Measurements from ENCODE around the gene FLRT2.

Gene FLRT2

DNA sequence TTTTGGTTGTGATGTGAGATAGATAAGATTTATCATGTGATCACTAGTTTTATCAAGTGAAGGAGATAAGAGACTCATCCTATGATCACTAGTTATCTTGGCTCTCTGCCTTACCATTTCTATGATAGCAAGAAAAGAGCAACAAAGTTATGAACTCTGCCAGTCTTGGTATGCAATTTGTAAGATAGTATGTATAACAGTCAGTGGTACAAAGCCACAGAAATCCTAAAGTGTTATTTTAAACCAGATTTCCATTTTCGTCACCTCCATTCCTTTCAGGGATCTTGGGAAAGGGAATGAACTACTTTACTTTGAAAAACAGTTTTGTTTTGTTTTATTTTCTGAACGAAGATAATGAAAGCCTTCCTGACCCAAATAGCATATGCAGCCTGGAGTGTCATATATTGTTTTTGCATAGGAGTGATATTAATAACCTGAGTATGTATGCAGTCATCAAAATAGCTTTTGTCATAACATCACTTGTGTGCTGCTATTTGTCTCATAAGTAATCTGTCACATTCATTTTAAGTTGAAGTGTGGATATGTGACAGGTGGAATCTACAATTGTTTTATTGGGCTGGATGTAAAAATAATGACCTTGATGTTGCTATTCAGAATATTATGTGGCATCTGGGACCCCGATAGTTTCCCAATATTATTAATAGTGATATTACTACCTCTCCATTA is 35.0 kb downstream of the FLRT2 start:
- DNase-seq (ENCODE audit: low read depth in 2 of 2) = no peak

DNA sequence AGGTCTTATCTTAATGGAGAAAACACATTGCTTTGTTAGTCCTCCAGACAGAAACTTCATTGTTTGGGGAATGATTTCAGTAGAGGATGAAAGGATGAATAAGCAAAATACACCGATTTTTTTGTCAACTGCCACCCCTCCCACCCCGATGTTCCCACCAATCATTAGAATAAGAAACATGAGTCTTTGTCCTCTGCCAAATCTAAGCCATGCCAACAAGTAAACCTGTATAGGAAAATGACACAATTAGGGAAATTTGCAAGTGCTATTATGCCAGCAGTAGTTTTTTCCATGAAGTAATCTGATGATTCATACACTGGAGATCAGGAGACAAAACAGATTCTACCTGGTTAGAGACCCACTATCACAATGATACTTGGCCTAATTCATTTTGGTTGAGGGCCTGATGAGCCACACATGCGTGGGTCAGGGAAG is 35.9 kb downstream of the FLRT2 start:
- DNase-seq (ENCODE audit: low read depth in 2 of 2) = no peak

DNA sequence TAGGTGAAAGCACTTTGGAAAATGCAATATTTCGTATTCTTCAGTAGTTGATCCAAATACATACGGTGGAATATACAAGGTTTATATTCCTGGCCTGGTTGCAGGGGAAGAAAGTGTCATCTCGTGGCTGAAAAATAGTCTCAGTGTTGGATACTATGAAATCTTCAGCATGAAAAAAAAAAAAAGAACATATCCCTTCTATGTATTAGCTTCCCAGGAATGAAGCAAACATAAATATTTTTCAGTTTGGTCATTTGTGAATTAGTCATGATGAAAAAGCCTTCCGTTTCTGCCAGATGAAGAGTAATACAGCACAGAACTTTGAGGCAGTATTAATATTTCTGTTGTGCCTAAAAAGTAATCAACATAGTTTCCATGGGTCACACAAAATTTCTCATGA is 36.7 kb downstream of the FLRT2 start:
- no peak for DNase-seq (ENCODE audit: low read depth in 2 of 2)

DNA sequence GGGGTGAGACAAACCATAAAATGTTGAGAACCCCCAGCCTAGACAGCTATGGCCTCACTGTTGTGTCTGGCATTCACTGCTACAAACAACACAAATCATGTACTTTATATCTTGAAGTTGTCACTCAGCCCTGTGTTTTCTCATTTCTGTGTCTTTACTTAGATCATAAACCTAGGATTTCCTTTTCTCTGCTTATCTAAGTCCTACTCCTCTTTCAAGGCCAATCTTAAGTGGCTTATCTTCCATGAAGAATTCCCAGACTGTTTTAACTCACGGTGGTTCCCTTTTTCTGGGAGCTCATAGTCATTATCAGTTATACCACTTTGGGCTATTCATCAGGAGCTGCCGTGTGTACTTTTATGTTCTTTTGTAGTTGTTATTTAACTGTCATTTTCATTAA is 42.1 kb downstream of the FLRT2 start:
- DNase-seq (ENCODE audit: low read depth in 2 of 2) = no peak

DNA sequence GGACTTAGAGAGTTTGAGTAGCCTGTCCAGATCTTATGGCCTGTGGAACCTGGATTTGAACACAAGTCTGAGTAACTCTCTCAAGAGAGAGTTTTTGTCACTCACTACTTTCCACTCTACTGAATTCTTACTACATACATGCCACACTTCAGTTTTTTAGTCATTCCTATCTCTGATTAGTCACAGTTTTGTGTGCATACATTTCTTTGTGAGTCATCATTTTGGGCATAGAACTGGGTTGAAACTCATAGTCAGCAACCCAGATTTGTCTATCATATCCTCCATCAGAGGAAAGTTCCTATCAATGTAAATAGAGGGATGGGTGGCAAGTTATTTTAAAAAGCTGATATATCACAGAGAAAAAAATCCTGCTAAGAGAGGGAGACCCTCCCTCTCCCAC is 42.9 kb downstream of the FLRT2 start:
- DNase-seq (ENCODE audit: low read depth in 2 of 2) = no peak

DNA sequence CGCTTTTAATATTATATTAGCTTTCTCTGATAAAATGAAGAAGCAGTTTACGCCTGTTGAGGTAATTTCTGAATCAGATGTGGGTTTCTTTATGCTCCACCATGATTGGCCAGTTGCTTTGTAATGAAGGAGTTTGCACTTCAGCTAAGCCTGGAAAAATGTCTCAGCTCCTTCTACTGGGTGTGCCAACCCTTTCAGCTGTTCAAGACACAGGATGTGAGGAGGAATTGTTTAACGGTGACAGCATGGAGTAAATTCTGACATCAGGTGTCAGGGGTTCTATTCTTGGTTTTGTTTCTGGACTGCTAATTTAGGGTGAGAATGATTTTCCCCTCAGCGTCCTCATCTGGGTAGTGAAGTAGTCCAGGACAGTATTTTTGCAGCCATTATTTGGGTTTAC is 43.5 kb downstream of the FLRT2 start:
- no peak for DNase-seq (ENCODE audit: low read depth in 2 of 2)

DNA sequence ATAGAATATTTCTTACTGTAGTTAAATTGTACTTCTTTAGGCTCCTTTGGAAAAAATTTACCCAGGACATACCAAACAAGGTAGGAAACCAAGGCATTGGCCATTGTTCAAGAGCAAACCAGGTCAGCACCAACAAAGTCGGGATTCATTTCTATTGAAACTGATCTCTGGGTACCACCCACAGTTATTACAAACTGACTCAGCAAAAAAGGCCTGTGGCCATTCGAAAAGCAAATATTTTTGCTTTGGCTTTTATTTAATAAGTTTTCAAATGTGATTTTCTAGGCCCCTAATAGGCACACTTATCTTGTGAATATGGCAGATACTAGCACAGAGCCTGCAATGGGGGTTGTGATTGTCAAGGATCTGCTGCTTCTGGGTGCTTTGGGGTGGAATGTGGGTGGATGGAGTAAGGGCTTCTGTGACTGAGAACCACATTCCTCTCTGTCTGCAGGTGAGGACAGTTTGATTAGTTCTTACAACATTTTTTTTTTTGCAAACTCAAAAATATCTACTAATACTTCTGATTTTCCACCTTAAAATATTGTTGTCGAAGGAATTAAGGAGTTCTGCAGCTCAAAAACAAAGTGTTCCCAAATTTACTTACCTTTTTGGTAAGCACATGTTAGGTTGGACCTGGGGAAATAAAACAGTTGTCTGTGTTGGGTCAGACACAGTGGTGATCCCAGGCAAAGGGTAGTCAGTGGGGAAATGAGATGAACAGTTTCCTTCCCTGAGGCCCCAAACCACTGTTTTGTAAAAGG is 45.1 kb downstream of the FLRT2 start:
- no peak for DNase-seq (ENCODE audit: low read depth in 2 of 2)

DNA sequence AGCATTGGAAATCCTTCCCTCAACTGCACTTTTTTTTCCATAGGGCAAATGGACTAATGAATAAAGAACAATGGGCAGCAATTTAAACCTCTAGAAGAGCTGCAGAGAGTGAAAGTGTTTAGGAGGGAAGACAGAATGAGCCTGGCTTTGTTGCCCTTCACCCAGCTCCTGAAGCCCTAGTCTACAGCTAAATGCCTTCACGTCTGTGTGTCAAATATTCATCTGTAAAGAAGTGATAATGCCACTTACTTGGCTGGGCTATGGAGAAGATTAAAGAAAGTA is 45.6 kb downstream of the FLRT2 start:
- no peak for DNase-seq (ENCODE audit: low read depth in 2 of 2)

DNA sequence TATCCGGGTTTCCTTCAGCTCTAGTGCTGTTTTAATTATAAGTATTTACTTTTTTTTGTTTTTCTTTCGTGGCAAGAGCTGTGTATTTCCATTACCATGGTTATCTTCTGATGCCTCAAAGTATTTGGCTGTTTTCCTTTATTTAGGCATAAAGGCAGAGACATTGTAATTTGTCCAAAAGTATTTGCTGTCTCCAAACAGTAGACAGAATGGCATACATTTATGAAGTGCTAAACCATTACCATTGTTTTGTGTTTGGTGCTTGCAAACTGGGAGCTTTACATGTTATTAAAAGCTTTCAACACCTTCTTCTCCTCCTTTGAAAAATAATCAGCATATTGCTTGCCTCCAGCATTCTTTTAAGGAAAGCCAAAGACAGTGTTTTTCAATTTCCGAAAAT is 46.3 kb downstream of the FLRT2 start:
- no peak for DNase-seq (ENCODE audit: low read depth in 2 of 2)

DNA sequence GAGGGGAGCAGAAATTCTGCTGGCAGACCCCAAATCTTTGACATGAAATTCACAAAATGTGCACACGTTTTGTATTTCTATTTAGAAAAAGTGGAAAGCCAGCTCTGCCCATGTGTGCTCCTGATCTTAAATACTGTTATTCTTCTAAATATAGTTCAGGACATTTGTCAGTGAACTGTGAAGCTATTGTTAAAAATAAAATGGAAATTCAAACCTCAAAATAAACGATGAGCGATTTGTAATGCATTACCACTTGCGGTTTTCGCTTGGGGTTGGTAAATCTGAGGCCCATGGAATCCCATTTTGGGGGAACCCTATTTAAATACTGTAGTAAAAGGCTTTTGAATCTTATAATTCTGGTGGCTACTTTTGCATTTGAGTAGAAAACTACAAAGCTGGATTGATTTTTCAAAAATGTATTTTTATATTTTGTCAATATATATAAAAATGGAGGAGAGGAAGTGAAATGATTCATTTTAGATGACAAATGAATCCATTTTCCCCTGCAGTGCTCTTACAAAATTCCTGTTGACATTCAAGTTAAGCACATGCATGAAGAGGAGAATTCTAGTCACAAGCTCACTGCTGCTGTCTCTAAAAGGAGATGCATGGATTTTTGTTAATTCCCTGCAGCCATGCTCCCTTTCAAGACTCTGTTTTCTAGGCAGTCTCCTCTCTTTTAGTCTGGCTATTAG is 47.1 kb downstream of the FLRT2 start:
- DNase-seq (ENCODE audit: low read depth in 2 of 2) = no peak

DNA sequence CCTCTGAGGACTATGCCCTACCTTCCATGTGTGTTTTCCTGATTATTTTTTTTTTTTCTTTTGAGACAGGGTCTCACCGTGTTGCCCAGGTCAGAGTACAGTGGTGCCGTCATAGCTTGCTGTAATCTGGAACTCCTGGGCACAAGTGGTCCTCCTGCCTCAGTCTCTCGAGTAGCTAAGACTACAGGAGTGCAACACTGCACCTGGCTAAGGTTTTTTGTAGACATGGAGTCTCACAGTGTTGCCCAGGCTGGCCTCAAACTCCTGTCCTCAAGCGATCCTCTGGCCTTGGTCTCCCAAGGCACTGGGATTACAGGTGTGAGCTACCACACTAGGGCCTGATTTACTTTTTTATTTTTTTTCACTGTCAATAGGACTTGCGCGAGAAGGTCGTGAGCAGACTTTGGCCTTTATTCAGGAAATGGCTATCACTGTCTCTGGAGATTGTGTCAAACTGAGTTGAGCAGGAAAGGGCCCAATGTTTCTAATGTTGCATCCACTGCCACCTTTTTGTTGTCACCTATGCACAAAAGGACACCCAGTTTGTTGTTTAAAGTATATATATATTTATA is 47.7 kb downstream of the FLRT2 start:
- DNase-seq (ENCODE audit: low read depth in 2 of 2) = no peak

DNA sequence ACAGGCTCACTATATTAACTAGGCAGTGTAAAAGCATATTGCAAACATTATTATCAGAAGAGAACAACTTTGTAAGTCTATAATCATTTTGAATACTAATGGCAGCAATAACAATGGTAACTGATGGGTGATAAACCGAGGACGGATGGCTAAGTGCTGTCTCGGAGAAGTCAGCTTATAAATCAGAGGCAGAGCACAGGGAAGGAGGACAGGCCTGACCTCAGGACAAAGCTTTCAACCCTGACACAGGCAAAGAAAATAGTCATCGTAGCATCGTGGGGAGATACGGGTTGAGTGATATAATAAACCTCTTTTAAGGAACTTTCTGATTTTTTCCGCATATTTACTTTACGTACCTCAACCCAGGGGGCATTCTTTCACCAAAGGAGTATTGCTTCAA is 48.4 kb downstream of the FLRT2 start:
- DNase-seq (ENCODE audit: low read depth in 2 of 2) = no peak

DNA sequence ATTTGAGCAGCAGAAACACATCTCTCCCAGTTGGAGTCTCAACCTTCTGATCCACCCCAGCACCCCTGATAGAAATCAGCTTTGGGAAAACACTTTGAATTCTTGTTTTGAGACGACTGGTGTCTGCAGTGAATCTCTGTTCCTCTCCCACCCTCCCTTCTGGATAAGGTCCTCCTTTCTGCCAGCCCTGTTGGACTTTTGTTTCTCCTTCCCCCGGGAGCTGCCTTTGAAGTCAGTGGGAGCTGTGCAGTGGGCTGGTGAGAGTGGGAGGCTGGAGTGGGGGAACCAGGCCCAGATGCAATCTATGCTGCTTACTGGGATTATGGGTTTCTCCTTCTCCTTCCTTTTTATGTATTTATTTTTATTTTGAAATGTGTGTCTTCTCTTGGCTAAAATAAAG is 49.0 kb downstream of the FLRT2 start:
- DNase-seq (ENCODE audit: low read depth in 2 of 2) = no peak

DNA sequence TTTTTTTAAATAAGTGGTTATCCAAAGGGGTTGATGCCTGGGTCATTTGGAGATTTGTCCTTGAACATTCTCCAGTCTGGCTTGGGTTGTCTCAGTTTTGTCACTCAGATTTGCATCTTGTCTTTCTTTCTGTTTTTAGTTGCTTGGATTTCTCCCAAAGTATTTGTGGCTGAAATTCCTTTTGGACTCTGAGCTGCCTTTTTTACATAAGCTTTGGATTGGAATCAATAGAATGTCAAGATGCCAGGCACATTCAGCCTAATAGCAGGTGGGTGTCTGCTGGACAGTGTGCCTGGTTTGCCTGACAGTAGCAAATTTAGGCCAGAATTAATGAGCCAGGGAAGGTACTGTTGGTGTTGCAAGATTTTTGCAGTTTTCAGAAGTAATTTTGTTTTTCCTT is 50.0 kb downstream of the FLRT2 start:
- no peak for DNase-seq (ENCODE audit: low read depth in 2 of 2)

DNA sequence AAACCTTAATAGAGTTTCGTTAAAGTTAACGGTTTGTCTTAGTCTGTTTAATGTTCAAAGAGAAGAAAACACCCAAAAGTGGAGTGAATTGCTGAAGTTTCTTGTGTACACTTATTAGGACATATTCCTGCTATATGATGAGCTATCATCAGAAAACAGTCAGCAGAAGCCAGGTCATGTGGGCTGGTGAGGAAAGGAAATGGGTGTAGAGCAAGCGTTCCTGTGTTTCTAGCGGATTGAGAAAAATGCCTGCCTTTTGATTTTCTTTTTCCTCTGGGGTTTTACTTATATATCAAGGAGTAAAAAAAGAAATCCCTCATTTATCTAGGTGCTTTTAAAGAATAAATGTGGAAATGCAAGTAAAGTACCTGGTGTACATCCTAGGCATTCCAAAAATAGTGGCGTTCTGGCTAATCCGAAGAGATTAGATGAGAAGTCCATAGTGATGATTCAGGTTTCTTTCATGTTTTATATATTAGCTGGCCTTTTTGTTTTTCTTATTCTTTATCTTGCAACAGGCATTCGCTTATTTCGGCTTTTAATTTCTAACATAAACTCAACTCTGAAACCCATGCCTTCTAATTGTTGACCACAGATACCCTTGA is 50.7 kb downstream of the FLRT2 start:
- no peak for DNase-seq (ENCODE audit: low read depth in 2 of 2)

DNA sequence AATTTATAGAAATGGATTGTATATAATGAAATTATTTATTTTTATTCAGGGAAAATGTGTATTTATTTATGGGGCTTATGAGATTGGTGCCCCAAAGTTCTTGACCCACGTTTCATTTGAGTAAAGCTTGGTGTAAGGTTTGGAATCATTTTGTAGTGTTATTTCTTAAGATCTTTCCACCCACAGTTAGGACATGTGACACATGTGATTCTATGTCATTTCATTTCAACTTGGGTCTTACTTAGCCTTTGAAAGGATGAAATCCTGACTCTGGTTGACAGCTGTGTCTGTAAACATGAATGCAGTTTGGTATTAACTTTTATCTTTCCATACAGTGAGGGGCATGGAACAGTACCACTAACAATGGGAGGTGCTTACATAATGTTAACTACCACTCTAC is 51.7 kb downstream of the FLRT2 start:
- no peak for DNase-seq (ENCODE audit: low read depth in 2 of 2)

DNA sequence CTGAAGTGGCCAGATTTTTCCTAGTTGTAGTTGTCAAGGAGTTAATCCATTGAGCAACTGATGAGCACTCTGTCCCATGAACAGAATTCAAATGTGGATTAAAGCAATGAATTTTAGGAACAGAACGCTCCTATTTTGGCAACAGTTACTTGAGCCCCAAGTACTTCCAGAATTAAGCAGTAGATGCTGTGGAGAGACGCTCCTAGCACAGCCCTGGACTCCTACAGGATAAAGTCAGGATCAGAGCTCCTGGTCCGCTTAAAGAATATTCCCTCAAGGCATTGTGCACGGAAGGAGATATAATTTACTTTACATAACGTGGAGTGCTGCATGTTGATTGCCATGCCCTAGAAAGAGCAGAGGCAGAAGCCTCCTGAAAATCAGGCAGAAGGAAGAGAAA is 53.4 kb downstream of the FLRT2 start:
- DNase-seq (ENCODE audit: low read depth in 2 of 2) = no peak

DNA sequence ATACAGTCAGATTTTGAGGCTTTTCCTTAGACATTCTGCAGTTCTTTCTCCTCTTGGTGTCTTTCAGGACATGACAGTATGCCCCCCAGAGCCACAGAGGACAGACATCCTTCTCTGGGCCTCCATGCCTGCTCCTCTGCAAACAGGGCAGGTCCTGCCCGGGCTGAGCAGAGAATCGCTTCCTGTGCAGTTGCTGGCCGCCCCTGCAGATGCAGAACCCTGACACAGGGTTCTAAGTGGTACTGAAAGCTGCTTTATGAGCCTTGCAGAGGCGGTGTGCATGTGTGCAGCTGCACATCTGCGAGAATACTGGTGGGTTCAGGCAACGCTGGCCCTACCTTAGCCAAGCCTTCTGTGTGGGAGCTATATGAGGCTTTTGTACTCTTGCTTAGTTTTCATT is 54.5 kb downstream of the FLRT2 start:
- DNase-seq (ENCODE audit: low read depth in 2 of 2) = no peak

DNA sequence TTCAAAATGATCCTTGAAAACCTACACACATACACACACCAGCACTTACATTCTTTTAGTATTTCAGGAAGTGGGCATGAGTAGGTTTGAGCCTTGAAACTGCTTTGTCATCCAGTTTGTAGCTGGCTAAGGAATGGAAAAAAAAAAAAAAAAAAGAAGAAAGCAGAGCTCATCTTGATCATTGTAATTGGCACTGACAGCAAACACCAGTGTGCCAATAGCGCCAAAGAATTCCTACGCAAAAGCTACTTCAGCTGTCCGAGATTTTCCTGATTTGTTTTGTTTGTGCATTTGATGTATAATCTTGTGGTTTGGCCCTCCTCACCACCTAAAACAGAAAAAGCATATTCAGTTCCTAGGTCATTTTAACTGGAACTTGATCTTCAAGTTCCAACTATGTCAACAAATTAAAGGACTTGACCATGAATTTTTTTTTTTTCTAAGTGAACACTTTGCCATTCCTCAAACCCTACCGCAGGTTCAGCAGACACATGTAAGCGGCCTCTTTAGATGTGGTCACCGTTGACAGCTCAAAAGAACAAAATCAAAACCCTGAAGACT is 57.3 kb downstream of the FLRT2 start:
- DNase-seq (ENCODE audit: low read depth in 2 of 2) = no peak

DNA sequence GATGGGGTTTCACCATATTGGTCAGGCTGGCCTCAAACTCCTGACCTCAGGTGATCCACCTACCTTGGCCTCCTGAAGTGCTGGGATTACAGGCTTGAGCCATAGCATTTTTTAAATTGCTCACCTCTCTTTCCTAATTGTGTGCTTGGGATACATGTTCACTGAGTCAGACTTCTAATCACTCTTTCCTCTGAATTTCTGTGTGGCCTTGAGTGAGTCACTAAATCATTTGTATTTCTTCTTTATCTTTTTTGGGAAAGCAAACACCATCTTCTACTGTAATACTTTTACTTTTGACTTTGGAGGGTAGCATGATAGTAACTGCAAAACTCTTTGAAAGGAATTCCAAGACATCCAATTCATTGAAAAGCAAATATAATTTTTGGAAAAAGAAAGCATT is 60.8 kb downstream of the FLRT2 start:
- no peak for DNase-seq (ENCODE audit: low read depth in 2 of 2)

DNA sequence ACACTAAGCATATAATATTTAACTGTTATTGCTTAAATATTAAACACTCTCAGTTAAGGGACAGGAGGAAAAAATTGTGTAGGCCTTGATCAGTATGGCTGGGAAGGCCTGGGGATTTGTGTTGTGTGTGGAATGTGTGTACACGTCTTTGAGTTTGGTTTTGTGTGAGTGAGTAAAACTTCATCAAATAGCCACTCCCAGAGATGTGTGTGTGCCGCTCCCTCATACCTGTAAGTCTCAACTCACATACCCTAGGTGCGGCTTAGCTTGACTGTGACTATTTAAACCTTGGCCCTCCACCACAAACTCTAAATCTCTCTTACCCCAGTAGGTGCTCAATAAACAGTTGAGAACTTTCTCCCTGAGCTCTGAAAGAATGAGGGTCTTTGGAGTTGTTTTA is 64.3 kb downstream of the FLRT2 start:
- DNase-seq (ENCODE audit: low read depth in 2 of 2) = no peak

DNA sequence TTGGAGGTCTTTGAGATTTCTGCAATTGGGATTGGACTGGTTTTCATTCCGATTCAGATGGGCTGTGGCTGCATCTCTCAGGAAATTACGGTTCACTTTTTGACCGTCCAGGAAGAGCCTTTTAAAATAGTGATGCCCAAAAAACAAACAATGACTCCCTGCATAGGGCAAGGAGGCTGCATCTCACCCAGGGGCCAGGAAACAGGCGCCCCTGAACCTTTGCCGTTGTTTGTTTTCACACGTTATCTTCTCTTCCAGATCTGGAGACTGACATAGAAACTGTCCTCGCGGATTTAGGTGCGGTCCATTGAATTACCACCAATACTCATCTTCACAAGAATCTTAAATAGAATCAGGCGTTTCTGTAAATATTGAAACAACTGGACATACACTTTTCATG is 66.0 kb downstream of the FLRT2 start:
- no peak for DNase-seq (ENCODE audit: low read depth in 2 of 2)

Data from activated CD8-positive, alpha-beta memory T cell treated with anti-CD3 and anti-CD28 coated beads for 4 hours (primary cell).